ENCODE results near the gene WASHC2A.
"Not testable (repeated sequence)": the region's sequence is repeated elsewhere in the genome, so short reads cannot be mapped to it uniquely, and the experiment has no call there.

Gene WASHC2A

GRCh38 chr10:50061548-50061947 lies 6.2 kb upstream of the WASHC2A start:
- DNase-seq: not testable (repeated sequence)

- DNase-seq: peak; percentile 4
Measured at GRCh38 chr10:50063100-50063499, 4.7 kb upstream of the WASHC2A start.

DNA sequence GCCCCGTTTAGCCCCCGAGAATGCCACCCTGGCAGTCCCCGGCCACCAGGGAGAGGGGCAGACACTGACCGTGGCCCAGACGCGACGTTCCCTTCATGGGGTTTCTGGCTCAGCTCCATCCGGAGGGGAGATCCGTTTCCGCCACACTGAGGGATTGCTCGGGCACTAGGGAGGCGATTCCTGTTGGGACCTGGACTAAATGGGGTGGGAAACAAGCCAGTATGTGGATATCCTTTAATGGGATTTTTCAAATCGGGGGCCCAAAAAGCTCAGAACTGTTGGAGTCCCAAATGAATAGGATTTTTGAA lies 552 bp downstream of the WASHC2A start:
- DNase-seq: not testable (repeated sequence)

DNA sequence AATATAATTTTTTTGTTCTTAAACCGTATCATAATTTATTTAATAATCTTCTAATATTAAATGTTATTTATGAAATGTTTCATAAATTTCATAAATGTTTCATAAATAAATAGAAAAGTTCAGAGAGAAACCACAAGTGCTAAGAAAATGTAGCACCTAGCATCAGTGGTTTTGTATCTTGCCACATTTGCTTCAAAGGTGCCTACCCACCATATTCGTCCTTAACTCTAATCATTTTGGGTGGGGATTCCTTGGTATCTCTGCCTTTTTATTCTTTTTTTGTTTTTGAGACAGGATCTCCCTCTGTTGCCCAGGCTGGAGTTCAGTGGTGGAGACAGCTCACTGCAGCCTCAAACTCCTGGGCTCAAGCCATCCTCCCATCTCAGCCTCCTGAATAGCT lies 7.4 kb downstream of the WASHC2A start:
- DNase-seq: not testable (repeated sequence)

GRCh38 chr10:50075544-50075943 lies 7.8 kb downstream of the WASHC2A start:
- not testable (repeated sequence) for DNase-seq

DNA sequence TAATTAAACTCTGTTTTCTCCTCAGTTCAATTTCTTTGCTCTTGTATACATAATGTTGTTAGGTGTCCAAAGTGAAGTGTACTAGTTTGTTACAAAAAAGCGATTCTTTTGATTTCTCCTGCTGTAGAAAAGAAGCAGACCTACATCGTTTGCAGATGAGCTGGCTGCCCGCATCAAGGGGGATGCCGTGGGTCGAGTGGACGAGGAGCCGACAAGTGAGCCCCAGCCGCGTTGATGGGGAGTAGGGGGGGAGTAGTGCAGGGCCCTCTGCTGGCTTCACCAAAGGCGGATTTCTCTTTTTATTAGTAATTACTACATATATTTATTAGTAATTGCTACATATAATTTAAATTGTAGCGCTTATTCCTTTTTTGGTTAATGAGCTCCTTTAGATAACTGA lies 23.6 kb downstream of the WASHC2A start:
- DNase-seq: not testable (repeated sequence)

DNA sequence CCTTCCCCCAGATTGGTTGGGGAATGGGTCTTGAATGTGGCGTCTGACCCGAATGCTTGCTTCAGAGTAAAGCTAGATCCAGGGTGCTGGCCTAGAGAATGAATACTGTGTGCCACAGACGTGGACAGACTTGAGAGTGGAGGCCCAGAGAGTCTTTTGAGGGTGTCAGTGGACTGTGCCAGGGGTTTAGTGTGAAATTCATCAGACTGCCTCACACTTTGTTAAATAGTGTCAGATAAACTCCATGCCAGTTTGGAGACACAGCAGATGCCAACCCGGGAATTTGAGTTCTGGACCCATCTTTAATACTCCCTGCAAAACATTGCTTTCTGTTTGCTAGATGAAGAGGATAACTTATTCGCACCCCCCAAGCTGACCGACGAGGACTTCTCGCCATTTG lies 25.2 kb downstream of the WASHC2A start:
- not testable (repeated sequence) for DNase-seq

DNA sequence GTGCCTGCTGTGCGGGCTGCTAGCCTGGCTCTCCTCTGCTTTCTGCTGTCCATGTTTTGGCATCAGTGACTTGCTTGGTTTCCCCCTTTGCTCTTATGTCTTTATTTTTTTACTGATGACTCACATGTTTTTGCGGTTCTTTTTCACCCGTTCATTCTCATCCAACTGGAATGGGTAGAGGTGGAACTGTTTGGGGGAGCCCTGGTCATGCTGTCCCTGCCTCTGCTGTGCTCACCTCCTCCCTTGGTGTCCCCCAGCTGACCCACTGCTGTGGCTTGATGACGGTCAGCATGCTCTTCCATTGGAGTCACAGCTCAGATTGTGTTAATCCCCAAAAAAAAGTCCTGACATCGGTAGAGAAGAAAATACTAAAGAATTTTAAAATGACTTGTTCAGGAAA lies 26.9 kb downstream of the WASHC2A start:
- not testable (repeated sequence) for DNase-seq

DNA sequence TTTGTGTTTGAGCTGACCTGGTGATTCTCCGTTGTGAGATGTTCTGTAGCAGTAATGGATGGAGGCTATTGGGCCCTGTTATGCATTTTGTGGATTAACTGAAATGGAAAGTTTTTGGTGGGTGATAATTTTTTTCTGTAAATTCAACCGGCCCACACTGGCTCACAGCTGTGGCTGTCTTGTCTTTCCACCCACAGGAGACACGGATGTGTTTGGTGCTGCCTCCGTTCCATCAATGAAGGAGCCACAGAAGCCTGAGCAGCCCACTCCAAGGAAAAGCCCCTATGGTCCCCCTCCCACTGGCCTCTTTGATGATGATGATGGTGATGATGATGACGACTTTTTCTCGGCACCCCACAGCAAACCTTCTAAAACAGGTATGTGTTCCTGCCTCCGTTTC lies 27.6 kb downstream of the WASHC2A start:
- not testable (repeated sequence) for DNase-seq

GRCh38 chr10:50096722-50097121 lies 29.0 kb downstream of the WASHC2A start:
- DNase-seq: not testable (repeated sequence)

GRCh38 chr10:50098645-50099044 lies 30.9 kb downstream of the WASHC2A start:
- not testable (repeated sequence) for DNase-seq

GRCh38 chr10:50101139-50101582 lies 33.4 kb downstream of the WASHC2A start:
- not testable (repeated sequence) for DNase-seq

GRCh38 chr10:50101747-50102146 lies 34.0 kb downstream of the WASHC2A start:
- not testable (repeated sequence) for DNase-seq

GRCh38 chr10:50102267-50102666 lies 34.5 kb downstream of the WASHC2A start:
- DNase-seq: not testable (repeated sequence)

DNA sequence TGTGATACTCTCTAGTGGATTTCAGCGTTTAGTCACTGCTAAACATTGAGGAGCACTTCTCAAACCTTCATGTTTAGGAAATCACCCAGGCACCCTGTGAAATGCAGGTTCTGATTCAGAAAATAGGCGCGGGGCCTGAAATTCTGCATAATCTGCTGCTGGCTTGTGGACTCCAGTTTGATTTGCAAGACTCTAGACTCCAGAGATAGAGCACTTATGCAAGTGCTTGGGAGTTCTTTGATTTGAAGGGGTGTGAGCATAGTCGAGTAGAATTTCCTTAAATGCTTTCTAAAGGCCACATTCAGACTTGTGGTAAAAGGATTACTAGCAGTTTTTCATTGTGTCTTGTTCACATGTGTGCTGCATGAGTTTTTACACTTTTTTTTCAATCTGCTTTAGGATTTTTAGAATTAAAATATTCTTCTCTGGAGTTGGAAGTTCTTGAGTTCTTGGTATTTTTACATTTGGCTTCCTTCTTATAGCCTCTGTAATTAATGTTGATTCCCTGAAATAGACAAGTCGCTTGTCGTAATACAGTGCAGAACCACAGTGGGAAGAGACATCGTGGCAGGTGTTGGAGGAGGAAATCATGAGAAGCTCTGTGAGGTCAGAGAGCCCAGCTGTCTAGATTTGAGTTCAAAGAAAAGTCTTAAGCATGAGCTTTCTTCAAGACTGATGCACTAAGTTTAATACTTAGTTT lies 41.4 kb downstream of the WASHC2A start:
- DNase-seq: not testable (repeated sequence)

- not testable (repeated sequence) for DNase-seq
Measured at GRCh38 chr10:50112419-50113112, 44.8 kb downstream of the WASHC2A start.

DNA sequence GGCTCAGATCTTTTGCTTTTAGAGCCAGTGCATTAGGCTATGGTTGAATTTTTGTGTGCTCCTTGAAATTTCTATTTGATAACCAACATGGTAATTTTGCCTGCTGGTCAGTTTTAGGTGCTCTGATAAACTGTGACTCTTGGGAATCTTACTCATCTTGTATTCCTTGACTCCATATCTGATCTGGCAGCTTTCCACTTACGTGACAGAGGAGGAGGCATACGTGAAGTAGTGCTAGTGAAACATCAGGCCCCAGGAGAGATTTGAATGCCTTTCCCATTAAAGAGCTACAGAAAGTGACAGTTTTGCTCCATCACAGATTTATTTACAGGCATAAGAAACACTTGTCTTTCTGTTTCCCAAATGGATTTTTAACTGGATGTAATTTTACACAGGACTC lies 59.0 kb downstream of the WASHC2A start:
- not testable (repeated sequence) for DNase-seq

DNA sequence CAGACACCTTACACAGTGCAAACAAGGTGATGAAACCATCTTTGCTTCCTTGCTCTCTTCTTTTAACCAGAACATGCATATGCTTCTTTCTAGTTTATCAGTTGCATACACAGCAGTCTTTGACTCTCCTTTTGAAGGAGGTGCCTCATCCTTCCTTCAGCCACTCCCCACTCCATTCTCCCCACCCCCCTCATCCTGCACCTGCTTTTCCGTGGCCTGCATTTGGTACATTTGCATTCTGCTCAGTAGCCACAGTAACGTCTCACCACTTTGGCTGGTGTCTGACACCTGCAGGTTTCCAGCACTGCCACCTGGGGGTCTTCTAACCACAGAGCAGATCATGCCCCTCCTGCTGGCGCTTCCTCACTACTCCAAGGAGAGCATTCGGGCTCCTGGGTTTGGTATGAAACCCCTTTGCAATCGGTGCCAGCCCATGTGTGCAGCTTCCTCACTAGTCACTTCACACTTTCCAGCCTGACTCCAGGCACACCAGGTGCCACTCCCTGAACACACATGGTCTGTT lies 60.1 kb downstream of the WASHC2A start:
- not testable (repeated sequence) for DNase-seq

- not testable (repeated sequence) for DNase-seq
Measured at GRCh38 chr10:50131245-50131965, 63.7 kb downstream of the WASHC2A start.

- not testable (repeated sequence) for DNase-seq
Measured at GRCh38 chr10:50132322-50132721, 64.6 kb downstream of the WASHC2A start.

DNA sequence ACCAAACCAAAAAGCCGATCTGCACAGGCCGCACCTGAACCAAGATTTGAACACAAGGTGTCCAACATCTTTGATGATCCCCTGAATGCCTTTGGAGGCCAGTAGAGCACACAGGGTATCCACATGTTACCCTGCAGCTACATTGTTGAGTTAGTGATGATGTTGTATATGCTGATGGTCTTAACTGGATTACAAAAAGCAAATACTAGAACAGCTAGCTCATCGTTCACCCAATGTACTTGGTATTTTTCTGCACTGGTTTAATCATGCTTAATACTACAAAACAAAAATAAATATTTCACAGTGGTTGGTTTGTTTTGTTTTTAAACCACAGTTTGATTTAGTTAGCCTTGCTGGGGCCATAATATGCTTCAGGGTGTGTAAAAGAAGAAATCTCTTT lies 65.1 kb downstream of the WASHC2A start:
- DNase-seq: not testable (repeated sequence)

DNA sequence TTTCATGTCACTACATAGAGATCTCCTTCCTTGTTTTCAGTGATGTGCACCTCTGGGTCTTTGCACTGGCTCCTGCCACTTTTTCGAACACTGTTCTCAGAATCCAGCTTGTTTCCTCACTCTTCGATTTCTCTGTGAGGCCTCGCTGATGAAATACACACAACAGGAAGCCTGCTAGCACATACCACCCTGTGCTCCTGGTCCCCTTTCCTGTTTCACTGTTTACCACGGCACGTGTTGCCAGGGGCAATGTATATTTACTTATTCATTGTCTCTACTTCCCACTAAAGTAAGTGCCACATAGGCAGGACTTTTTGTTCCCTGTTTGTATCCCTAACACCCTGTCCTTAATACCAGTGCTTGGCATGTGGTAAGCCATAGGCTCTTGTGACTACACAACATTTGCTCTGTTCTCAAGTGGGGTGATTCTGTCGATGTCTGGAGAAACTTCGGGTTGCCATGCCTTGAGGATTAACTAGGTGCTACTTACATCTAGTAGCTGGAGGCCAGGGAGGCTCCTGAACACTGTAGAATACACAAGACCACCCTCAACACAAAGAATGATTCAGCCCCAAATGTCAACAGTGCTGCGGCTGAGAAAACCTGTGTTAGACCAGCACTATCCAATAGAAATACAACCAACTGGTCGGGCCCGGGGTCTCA lies 75.9 kb downstream of the WASHC2A start:
- not testable (repeated sequence) for DNase-seq

DNA sequence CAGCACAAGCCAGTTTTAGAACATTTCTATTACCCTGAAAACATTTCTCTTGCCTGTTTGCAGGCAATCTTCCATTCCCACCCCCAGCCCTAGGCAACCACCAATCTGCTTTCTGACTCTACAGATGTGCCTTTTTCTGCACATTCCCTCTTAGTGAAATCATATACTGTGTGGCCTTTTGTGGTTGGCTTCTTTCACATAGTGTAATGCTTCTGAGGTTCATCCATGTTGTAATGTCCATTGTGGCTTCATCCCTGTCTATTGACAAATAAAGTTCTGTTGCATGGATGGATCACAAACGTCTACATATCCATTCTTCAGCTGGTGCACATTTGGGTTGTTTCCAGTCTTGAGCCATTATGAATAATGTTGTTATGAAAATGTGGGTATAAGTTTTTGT lies 77.8 kb downstream of the WASHC2A start:
- not testable (repeated sequence) for DNase-seq

All from effector CD4-positive, alpha-beta T cell (primary cell).